Transverse colon (tissue), 4 donors: ENCODE results near the gene GPR119. TPM values are rescaled to one million over a fixed set of nuclear protein-coding genes. Genes with fewer than 3 reads are reported as not detected.

Experiments used
- DNase-seq: peaks from one replicate; pipeline ENCODE4 v3.0.0-alpha.2; 2019
- H3K27ac ChIP-seq, 4 donors: fragments of 200-600 bp; sonication (generic); 2 replicates each; pipeline ENCODE4 v1.5.1; 2016 to 2018; ENCODE audit warnings: inconsistent platforms in 4 of 4
- H3K27me3 ChIP-seq: fragments of 200-600 bp; sonication (generic); 2 replicates; pipeline ENCODE4 v1.5.1; 2017; ENCODE audit warnings: inconsistent platforms
- H3K36me3 ChIP-seq, 4 donors: fragments of 200-600 bp; sonication (generic); 2 replicates each; pipeline ENCODE4 v1.5.1; 2017 to 2019; ENCODE audit warnings: inconsistent platforms in 4 of 4
- H3K4me1 ChIP-seq, 4 donors: fragments of 200-600 bp; sonication (generic); 2 replicates each; pipeline ENCODE4 v1.5.1; 2017 to 2020; ENCODE audit warnings: inconsistent platforms in 4 of 4
- H3K4me3 ChIP-seq, 4 donors: fragments of 200-600 bp; sonication (generic); 1 replicate in 1 of 4; 2 replicates in 3 of 4; pipeline versions ENCODE4 v1.5.1 to v1.6.1; 2017 to 2019; ENCODE audit warnings: inconsistent platforms in 4 of 4
- H3K9me3 ChIP-seq, 2 donors: fragments of 200-600 bp; sonication (generic); 2 replicates each; pipeline ENCODE4 v1.5.1; 2017 to 2019; ENCODE audit warnings: inconsistent platforms in 2 of 2
- CTCF ChIP-seq, 5 experiments: fragments of 200-600 bp in 3 of 5; fragments of 450-650 bp in 2 of 5; sonication (generic) in 3 of 5; IDR thresholded peaks; 1 replicate in 2 of 5; 2 replicates in 3 of 5; pipeline ENCODE4 v1.5.1; 2016 to 2017; ENCODE audit warnings: antibody characterized with exemption in 5 of 5, inconsistent platforms in 3 of 5, mild to moderate bottlenecking in 2 of 5, moderate library complexity in 1 of 5
- EP300 ChIP-seq: sonication (generic); formaldehyde crosslinking; IDR thresholded peaks from one replicate; pipeline ENCODE4 v1.6.1; 2017; ENCODE audit warnings: antibody characterized with exemption, low read depth
- POLR2A ChIP-seq: fragments of 450-650 bp; IDR thresholded peaks from one replicate; pipeline ENCODE4 v1.6.1; 2016; ENCODE audit warnings: antibody characterized with exemption, mild to moderate bottlenecking, moderate library complexity
- POLR2AphosphoS5 ChIP-seq, 3 donors: sonication (generic); formaldehyde crosslinking; IDR thresholded peaks; one replicate each; pipeline ENCODE4 v1.6.1; 2016; ENCODE audit warnings: antibody characterized with exemption in 3 of 3
- WGBS, 2 donors: methylation state at CpG; one replicate each; pipeline ENCODE4 v1.1.5; 2018; ENCODE audit warnings: low coverage in 1 of 2; 5-methylcytosine and 5-hydroxymethylcytosine counted together
- in situ Hi-C, 4 donors: fragments of 200-750 bp; cut with MboI; loops; one replicate each; pipeline versions ENCODE4 v1.15.0 to v1.15.1; 2017; ENCODE audit warnings: low sequenced_read_pairs in 3 of 4, low pct_ligation_motif_present in 1 of 4, low pct_unique_long_range_greater_than_20kb in 1 of 4
- intact Hi-C: fragments of 100-400 bp; cut with DNase I; formaldehyde crosslinking; loops from one replicate; pipeline ENCODE4 v1.15.1; 2023; ENCODE audit warnings: low total_unique reads
- total RNA-seq, 4 donors: library from RNA; depleted of rRNA; stranded (reverse); fragments of >200 nt; gene quantifications; one replicate each; pipeline ENCODE4 v1.1.0, GENCODE V29; 2016

The GPR119 gene
- total RNA-seq, 4 donors from 2014 or later = not detected

DNA sequence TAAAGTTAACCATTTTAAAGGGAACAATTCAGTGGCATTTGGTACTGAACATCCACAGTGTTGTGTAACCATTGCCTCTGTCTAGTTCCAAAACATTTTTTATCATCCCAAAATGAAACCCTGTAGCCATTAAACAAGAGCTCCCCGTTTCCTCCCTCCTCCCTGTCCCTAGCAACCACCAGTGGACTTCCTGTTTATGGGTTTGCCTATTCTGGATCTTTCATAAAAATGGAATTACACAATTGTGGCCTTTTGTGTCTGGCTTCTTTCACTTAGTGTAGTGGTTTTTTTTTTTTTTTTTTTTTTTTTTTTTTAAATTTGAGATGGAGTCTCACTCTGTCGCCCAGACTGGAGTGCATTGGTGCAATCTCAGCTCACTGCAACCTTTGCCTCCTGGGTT is 27.9 kb upstream of the GPR119 start:
- no peaks in the 10 kb centered on the region for H3K9me3 ChIP-seq

GRCh38 chrX:130402208-130402684 is 16.8 kb upstream of the GPR119 start:
- 16% methylated on average over 13 of the region's 13 CpGs; no CpG with 5 or more reads in 1 of the 2 donors for WGBS, 2 donors
- Histone ChIP-seq H3K4me1 (peaks cover 0 to 9% (median 0%) of the 10 kb centered on the region in 4 donors), H3K36me3 (no peaks in the 10 kb centered on the region), H3K9me3 (no peaks in the 10 kb centered on the region), H3K27ac (peak overlapping the region; percentile 67 to 86 (median 82)), H3K27me3 (no peaks in the 10 kb centered on the region), H3K4me3 (peak overlapping the region; percentile 42 to 73 (median 56))
- TF ChIP-seq CTCF (IDR thresholded peaks at IDR 0.05) (no peak), EP300 (no peak), POLR2A (no peak), POLR2AphosphoS5 (IDR thresholded peaks at IDR 0.05) (no peak)
- DNase-seq = no peak
- intact Hi-C loops = no loop called here
- in situ Hi-C loops = no loop called here

More for the DNA sequence above, 27.9 kb upstream of the GPR119 start:
- intact Hi-C loops (no loop called here), in situ Hi-C loops (no loop called here)
- Histone ChIP-seq H3K27me3 (no peaks in the 10 kb centered on the region), H3K36me3 (no peaks in the 10 kb centered on the region), H3K27ac (no peak overlapping the region), H3K4me3 (no peak overlapping the region), H3K4me1 (no peaks in the 10 kb centered on the region)
- no peak for TF ChIP-seq POLR2AphosphoS5 (IDR thresholded peaks at IDR 0.05)
- no peak for TF ChIP-seq POLR2A
- no peak for TF ChIP-seq EP300
- TF ChIP-seq CTCF (IDR thresholded peaks at IDR 0.05) = no peak
- 55% methylated on average over 2 of the region's 2 CpGs; no CpG with 5 or more reads in 1 of the 2 donors for WGBS, 2 donors
- DNase-seq = no peak

DNA sequence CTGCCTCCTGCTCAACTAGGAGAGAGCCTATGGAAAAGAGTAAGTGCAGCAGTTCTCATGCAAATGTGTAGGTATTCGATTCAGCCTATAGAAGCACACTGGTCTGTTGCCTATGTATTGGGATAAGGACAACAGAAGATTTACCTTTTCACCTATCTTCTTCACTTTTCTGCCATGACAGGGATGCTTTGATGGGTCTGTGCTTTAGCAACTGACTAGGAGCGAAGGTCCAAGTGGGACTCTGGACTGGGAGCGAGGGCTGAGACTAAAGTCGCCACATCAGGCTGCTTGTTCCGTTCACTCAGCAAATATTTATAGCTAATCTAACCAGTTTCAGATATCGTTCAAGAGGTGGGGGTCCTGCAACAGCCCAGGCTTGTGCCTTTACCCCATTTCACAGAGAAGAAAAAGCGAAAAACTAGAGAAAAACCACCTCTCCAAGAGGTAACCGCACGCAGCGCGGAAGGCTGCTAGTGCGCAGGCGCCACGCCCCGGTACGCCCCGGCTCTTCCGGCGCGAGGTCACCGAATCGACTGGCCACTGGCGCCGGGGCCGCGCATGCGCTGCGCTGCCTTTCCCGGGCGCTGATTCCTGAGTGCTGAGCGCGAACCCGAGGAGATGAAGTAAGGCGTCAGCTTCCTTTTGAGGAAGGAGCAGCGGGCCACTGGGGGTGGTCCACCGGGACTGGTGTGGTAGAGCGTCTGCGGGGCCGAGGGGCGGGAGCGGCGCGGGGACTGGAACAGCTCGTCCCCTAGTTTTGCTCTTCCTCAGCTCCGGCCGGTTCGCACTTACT is 16.1 kb upstream of the GPR119 start, which contains the start of gene RBMX2:
RBMX2 (plus strand) TSS at position 573 of the 793 bp plus-strand sequence; CDS start at position 619, 46 bp downstream.
- H3K27ac ChIP-seq = peak within 1 kb of the TSS; percentile 67 to 86 (median 82)
- WGBS, 2 donors = 49% methylated on average over 47 of the region's 47 CpGs; no CpG with 5 or more reads in 1 of the 2 donors
- peaks cover 0 to 9% (median 0%) of the 10 kb centered on the region in 4 donors for H3K4me1 ChIP-seq
- peak within 1 kb of the TSS; percentile 42 to 73 (median 56) for H3K4me3 ChIP-seq
- intact Hi-C loops (no loop called here), in situ Hi-C loops (no loop called here)
- no peaks in the 10 kb centered on the region for H3K9me3 ChIP-seq
- TF ChIP-seq EP300 (no peak), CTCF (IDR thresholded peaks at IDR 0.05) (no peak), POLR2A (peak; percentile 62), POLR2AphosphoS5 (IDR thresholded peaks at IDR 0.05) (peak; percentile 43 to 73 (median 67))
- H3K36me3 ChIP-seq = no peaks in the 10 kb centered on the region
- H3K27me3 ChIP-seq = no peaks in the 10 kb centered on the region
- DNase-seq = peak; percentile 78

GRCh38 chrX:130395341-130395740 is 9.9 kb upstream of the GPR119 start:
- Histone ChIP-seq H3K4me3 (no peak overlapping the region), H3K27ac (no peak overlapping the region), H3K27me3 (no peaks in the 10 kb centered on the region), H3K4me1 (no peaks in the 10 kb centered on the region), H3K9me3 (no peaks in the 10 kb centered on the region), H3K36me3 (no peaks in the 10 kb centered on the region)
- no peak for DNase-seq
- intact Hi-C loops (no loop called here), in situ Hi-C loops (loop anchor here in 3 of 4 donors (10.0 to 25.0 kb wide), 2 partner anchors 517 to 519 kb away; partner anchors contain the start of gene ENOX2 (in 2 of the 3))
- WGBS, 2 donors = 55% methylated on average over 7 of the region's 7 CpGs; no CpG with 5 or more reads in 1 of the 2 donors
- TF ChIP-seq EP300 (no peak), CTCF (IDR thresholded peaks at IDR 0.05) (no peak), POLR2A (no peak), POLR2AphosphoS5 (IDR thresholded peaks at IDR 0.05) (no peak)
